HCT116 (cell line): ENCODE measurements around the gene SGMS1. TPM values are rescaled to one million over a fixed set of nuclear protein-coding genes. Genes with fewer than 3 reads are reported as not detected.
"Not testable (repeated sequence)": the region's sequence is repeated elsewhere in the genome, so short reads cannot be mapped to it uniquely, and the experiment has no call there.

Source experiments
- ATAC-seq: fragments of 200-7000 bp; cut with Tn5 transposase; 2 replicates; pipeline ENCODE4 v1.9.1; 2020; ENCODE audit warnings: mild to moderate bottlenecking, moderate library complexity
- BruUV-seq: library from RNA; stranded (reverse); fragments of 400-500 nt; replicated peaks from 2 replicates; lab custom pipeline; 2021; lab: Mats Ljungman, UMichigan
- CTCF ChIA-PET: fragments of 300-600 bp; sonication (Branson Sonifier 250); formaldehyde crosslinking; loops from one replicate; lab custom pipeline; 2021; ENCODE audit warnings: antibody characterized with exemption; lab: Charles Lee
- POLR2A ChIA-PET: fragments of 300-600, 350-600 bp; sonication (Branson Sonifier 250); formaldehyde crosslinking; loops from one replicate; lab custom pipeline; 2021; ENCODE audit warnings: antibody characterized with exemption; lab: Charles Lee
- RAD21 ChIA-PET, 2 experiments: fragments of 300-600 bp; sonication (Branson Sonifier 250); formaldehyde crosslinking; loops; one replicate each; lab custom pipeline; 2023; ENCODE audit warnings: low total read pairs in 2 of 2; ENCODE audit not compliant: uncharacterized antibody in 2 of 2, unreplicated experiment in 2 of 2, low non-redundant PET in 1 of 2; lab: Charles Lee
- DNase-seq: peaks from one replicate; pipeline ENCODE4 v3.0.0-alpha.2; 2010; ENCODE audit warnings: low read depth, low spot score
- H2AFZ ChIP-seq: fragments of 200-600 bp; shearing (Covaris generic), sonication (generic); 2 replicates; pipeline ENCODE4 v1.6.1; 2017; ENCODE audit warnings: low read depth, mixed run types, mixed read lengths, antibody characterized with exemption, low read length; ENCODE audit not compliant: poor library complexity, severe bottlenecking
- H3K27ac ChIP-seq: 2 replicates; pipeline ENCODE4 v1.5.1; 2012; ENCODE audit warnings: low read depth, low read length
- H3K27me3 ChIP-seq: fragments of 200-600 bp; sonication (generic); 2 replicates; pipeline ENCODE4 v1.6.1; 2016; ENCODE audit warnings: mixed run types, low read length, mixed read lengths; ENCODE audit not compliant: insufficient read depth
- H3K36me3 ChIP-seq, 2 experiments: fragments of 200-500 bp in 1 of 2; fragments of 200-600 bp in 1 of 2; sonication (Bioruptor generic) in 1 of 2; sonication (generic) in 1 of 2; 2 replicates each; pipeline versions ENCODE4 v1.5.1 to v1.6.1; 2014 to 2016; ENCODE audit warnings: low read length in 2 of 2, inconsistent platforms in 1 of 2, mixed read lengths in 1 of 2, mixed run types in 1 of 2; ENCODE audit not compliant: insufficient read depth in 2 of 2, control insufficient read depth in 1 of 2
- H3K4me1 ChIP-seq, 2 experiments: fragments of 200-600 bp in 1 of 2; sonication (generic) in 1 of 2; 2 replicates each; pipeline versions ENCODE4 v1.5.1 to v1.6.1; 2012 to 2017; ENCODE audit warnings: low read length in 2 of 2, inconsistent platforms in 1 of 2, mild to moderate bottlenecking in 1 of 2, mixed read lengths in 1 of 2, mixed run types in 1 of 2, moderate library complexity in 1 of 2; ENCODE audit not compliant: insufficient read depth in 2 of 2, control insufficient read depth in 1 of 2
- H3K4me2 ChIP-seq: fragments of 200-600 bp; sonication (generic); 2 replicates; pipeline ENCODE4 v1.6.1; 2017; ENCODE audit warnings: mixed run types, low read length, mixed read lengths
- H3K4me3 ChIP-seq, 2 experiments: fragments of 200-600 bp in 1 of 2; sonication (generic) in 1 of 2; replicated peaks in 1 of 2; 2 replicates each; pipeline ENCODE4 v1.5.1; 2011 to 2016; ENCODE audit warnings: low read length in 2 of 2, control low read depth in 1 of 2, low read depth in 1 of 2, mild to moderate bottlenecking in 1 of 2, mixed read lengths in 1 of 2, mixed run types in 1 of 2
- H3K79me2 ChIP-seq: fragments of 200-600 bp; sonication (generic); 2 replicates; pipeline ENCODE4 v1.6.1; 2017; ENCODE audit warnings: mild to moderate bottlenecking, mixed run types, low read length, moderate library complexity, mixed read lengths; ENCODE audit not compliant: insufficient read depth
- H3K9ac ChIP-seq: fragments of 200-600 bp; sonication (generic); 2 replicates; pipeline ENCODE4 v1.6.1; 2016; ENCODE audit warnings: low read length, mixed read lengths
- H3K9me2 ChIP-seq: fragments of 200-600 bp; sonication (generic), shearing (Covaris generic); 2 replicates; pipeline ENCODE4 v1.6.1; 2017; ENCODE audit warnings: mixed run types, mild to moderate bottlenecking, moderate library complexity; ENCODE audit not compliant: insufficient read depth
- H3K9me3 ChIP-seq, 2 experiments: fragments of 200-500 bp in 1 of 2; fragments of 200-600 bp in 1 of 2; sonication (Bioruptor generic) in 1 of 2; sonication (generic) in 1 of 2; 2 replicates each; pipeline ENCODE4 v1.6.1; 2014 to 2017; ENCODE audit warnings: low read length in 2 of 2, mixed read lengths in 2 of 2, inconsistent platforms in 1 of 2, low read depth in 1 of 2, mild to moderate bottlenecking in 1 of 2, mixed run types in 1 of 2, moderate library complexity in 1 of 2; ENCODE audit not compliant: control insufficient read depth in 1 of 2, insufficient read depth in 1 of 2
- H4K20me1 ChIP-seq: fragments of 200-600 bp; sonication (generic), shearing (Covaris generic); 2 replicates; pipeline ENCODE4 v1.6.1; 2017; ENCODE audit warnings: mixed run types, mild to moderate bottlenecking, moderate library complexity; ENCODE audit not compliant: insufficient read depth
- ATF3 ChIP-seq: IDR thresholded peaks from 2 replicates; pipeline ENCODE4 v1.6.1; 2012
- EGR1 ChIP-seq: IDR thresholded peaks from 2 replicates; pipeline ENCODE4 v1.6.1; 2012; ENCODE audit warnings: low read depth
- REST ChIP-seq: IDR thresholded peaks from 2 replicates; pipeline ENCODE4 v1.6.1; 2012; ENCODE audit warnings: low read depth
- TCF7L2 ChIP-seq: IDR thresholded peaks from 2 replicates; pipeline ENCODE4 v1.7.0; 2011; ENCODE audit warnings: borderline replicate concordance, inconsistent platforms; ENCODE audit not compliant: insufficient read depth, insufficient read length; ENCODE audit errors: extremely low read depth
- ZBTB33 ChIP-seq: IDR thresholded peaks from 2 replicates; pipeline ENCODE4 v1.6.1; 2011; ENCODE audit warnings: mild to moderate bottlenecking, low read length, moderate library complexity; ENCODE audit not compliant: insufficient replicate concordance; ENCODE audit errors: extremely low read depth
- intact Hi-C: fragments of 100-400 bp; cut with micrococcal nuclease; formaldehyde crosslinking; loops from 2 replicates; pipeline ENCODE4 v1.10.0; 2022
- total RNA-seq: library from RNA; stranded (reverse); gene quantifications from one replicate; pipeline ENCODE4 v1.2.1, GENCODE V29; 2021; ENCODE audit not compliant: unreplicated experiment

SGMS1 gene
- total RNA-seq, 1 experiment from 2014 or later = 29.1 TPM

- H3K9me2 ChIP-seq, H3K36me3 ChIP-seq, H3K9me3 ChIP-seq, CTCF ChIA-PET, H3K9ac ChIP-seq, intact Hi-C loops, H2AFZ ChIP-seq, BruUV-seq, H4K20me1 ChIP-seq, H3K79me2 ChIP-seq, H3K27ac ChIP-seq, H3K4me1 ChIP-seq, POLR2A ChIA-PET, DNase-seq, H3K4me2 ChIP-seq, RAD21 ChIA-PET, ATAC-seq, H3K4me3 ChIP-seq, H3K27me3 ChIP-seq: not testable (repeated sequence)
Measured at GRCh38 chr10:50267877-50268276, 355.9 kb downstream of the SGMS1 start.

- H4K20me1 ChIP-seq, H3K79me2 ChIP-seq, intact Hi-C loops, H3K36me3 ChIP-seq, DNase-seq, BruUV-seq, H3K9me2 ChIP-seq, H2AFZ ChIP-seq, H3K27ac ChIP-seq, RAD21 ChIA-PET, ATAC-seq, H3K4me2 ChIP-seq, H3K4me3 ChIP-seq, H3K9me3 ChIP-seq, H3K9ac ChIP-seq, POLR2A ChIA-PET, CTCF ChIA-PET, H3K4me1 ChIP-seq: not testable (repeated sequence)
- H3K27me3 ChIP-seq = peaks cover 19% of the 10 kb centered on the region
Measured at GRCh38 chr10:50262625-50263024, 361.1 kb downstream of the SGMS1 start.

- Histone ChIP-seq H4K20me1 (no peaks in the 10 kb centered on the region), H3K79me2 (no peaks in the 10 kb centered on the region), H3K9me3 (no peaks in the 10 kb centered on the region), H3K9me2 (no peaks in the 10 kb centered on the region), H3K9ac (no peak overlapping the region), H3K4me1 (no peaks in the 10 kb centered on the region), H3K27me3 (peaks cover 28% of the 10 kb centered on the region), H3K36me3 (no peaks in the 10 kb centered on the region), H3K4me2 (no peak overlapping the region), H3K27ac (no peak overlapping the region), H3K4me3 (no peak overlapping the region), H2AFZ (no peak overlapping the region)
- ATAC-seq = no peak
- no peak for DNase-seq
- ChIA-PET POLR2A (no interaction called here), RAD21 (no interaction called here), CTCF (interaction anchor here (0.8 kb wide), 1 partner anchor 15 kb away, joined by 4 read pairs; no protein-coding TSS in a partner anchor)
- BruUV-seq = no TSS peak
- intact Hi-C loops = no loop called here
- TF ChIP-seq EGR1 = no peak
- TF ChIP-seq TCF7L2 = no peak
- no peak for TF ChIP-seq ATF3
- no peak for TF ChIP-seq REST
- TF ChIP-seq ZBTB33 = no peak
Measured at GRCh38 chr10:50260791-50261281, 362.9 kb downstream of the SGMS1 start.
